Endothelial cell of umbilical vein (primary cell): ENCODE results near the gene PRKAR1B.

Source experiments
- CTCF ChIP-seq, 2 donors: IDR thresholded peaks; 1 replicate in 1 of 2; 2 replicates in 1 of 2; pipeline ENCODE4 v1.5.1; 2011; ENCODE audit warnings: low read length in 2 of 2, mild to moderate bottlenecking in 2 of 2, moderate library complexity in 2 of 2, control low read depth in 1 of 2, inconsistent platforms in 1 of 2, low read depth in 1 of 2; ENCODE audit not compliant: insufficient read depth in 1 of 2; ENCODE audit errors: extremely low read depth in 1 of 2
- POLR2A ChIP-seq: IDR thresholded peaks from 2 replicates; pipeline ENCODE4 v1.6.1; 2012; ENCODE audit warnings: low read depth, mild to moderate bottlenecking, control low read depth, low read length
- POLR2AphosphoS5 ChIP-seq: IDR thresholded peaks from 2 replicates; pipeline ENCODE4 v1.6.1; 2012; ENCODE audit warnings: low read depth, mild to moderate bottlenecking, control low read depth, low read length, moderate library complexity; ENCODE audit not compliant: insufficient read depth

- TF ChIP-seq POLR2A (no peak), POLR2AphosphoS5 (no peak), CTCF (IDR thresholded peaks at IDR 0.05; ENCODE audit: extremely low read depth in 1 of 2, insufficient read depth in 1 of 2, low read depth in 1 of 2, low read length in 2 of 2) (no peak)
Observed at GRCh38 chr7:641269-641671, 85.8 kb downstream of the PRKAR1B start.
